ENCODE data around the gene CD276.

DNA sequence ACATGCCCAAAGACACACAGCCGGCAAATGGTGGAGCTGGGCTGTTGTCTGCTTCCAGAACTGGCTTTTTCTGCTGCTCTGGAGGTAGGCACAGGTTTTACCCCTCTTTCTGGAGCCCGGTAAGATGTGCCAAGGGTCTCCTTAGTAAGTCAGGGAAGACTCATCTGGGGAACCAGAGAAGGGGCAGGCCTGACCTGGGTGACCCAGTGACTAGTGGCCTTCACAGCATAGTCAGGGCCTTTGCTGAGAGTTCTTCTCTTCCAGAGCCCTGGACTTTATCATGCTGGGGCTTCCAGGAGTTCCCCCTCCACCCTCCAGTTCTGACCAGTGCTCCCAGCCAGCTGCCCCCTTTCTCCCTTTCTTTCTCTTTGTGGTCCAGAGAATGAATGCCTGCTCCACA is 3.2 kb downstream of the CD276 start:
- TF ChIP-seq NFIC (IDR thresholded peaks at IDR 0.05) (no peak), CEBPB (IDR thresholded peaks at IDR 0.05) (no peak), RAD21 (IDR thresholded peaks at IDR 0.05; ENCODE audit: low read depth) (no peak), ZBTB7A (IDR thresholded peaks at IDR 0.05; ENCODE audit: low read depth) (no peak), FOXM1 (IDR thresholded peaks at IDR 0.05; ENCODE audit: borderline replicate concordance, low read depth) (no peak), TAF1 (IDR thresholded peaks at IDR 0.05; ENCODE audit: low read depth) (no peak)
- TF ChIP-seq, protein P1, sequence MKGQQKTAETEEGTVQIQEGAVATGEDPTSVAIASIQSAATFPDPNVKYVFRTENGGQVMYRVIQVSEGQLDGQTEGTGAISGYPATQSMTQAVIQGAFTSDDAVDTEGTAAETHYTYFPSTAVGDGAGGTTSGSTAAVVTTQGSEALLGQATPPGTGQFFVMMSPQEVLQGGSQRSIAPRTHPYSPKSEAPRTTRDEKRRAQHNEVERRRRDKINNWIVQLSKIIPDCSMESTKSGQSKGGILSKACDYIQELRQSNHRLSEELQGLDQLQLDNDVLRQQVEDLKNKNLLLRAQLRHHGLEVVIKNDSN (IDR thresholded peaks at IDR 0.05): no peak
